Stimulated activated CD8-positive, alpha-beta memory T cell treated with anti-CD3 and anti-CD28 coated beads, Interleukin-15, amount 100 ng/mL, for 48 hours (primary cell): Measurements from ENCODE around the gene PDLIM5.
"Not testable (repeated sequence)": the region's sequence is repeated elsewhere in the genome, so short reads cannot be mapped to it uniquely, and the experiment has no call there.

Experiments used
- DNase-seq, 2 donors: peaks; one replicate each; pipeline ENCODE4 v3.0.0-alpha.2; 2020; ENCODE audit warnings: low read depth in 2 of 2

PDLIM5 gene

GRCh38 chr4:94461506-94461905 is 9.8 kb downstream of the PDLIM5 start:
- no peak for DNase-seq

- DNase-seq, result no peak
Observed at GRCh38 chr4:94462572-94462971, 10.8 kb downstream of the PDLIM5 start.

DNA sequence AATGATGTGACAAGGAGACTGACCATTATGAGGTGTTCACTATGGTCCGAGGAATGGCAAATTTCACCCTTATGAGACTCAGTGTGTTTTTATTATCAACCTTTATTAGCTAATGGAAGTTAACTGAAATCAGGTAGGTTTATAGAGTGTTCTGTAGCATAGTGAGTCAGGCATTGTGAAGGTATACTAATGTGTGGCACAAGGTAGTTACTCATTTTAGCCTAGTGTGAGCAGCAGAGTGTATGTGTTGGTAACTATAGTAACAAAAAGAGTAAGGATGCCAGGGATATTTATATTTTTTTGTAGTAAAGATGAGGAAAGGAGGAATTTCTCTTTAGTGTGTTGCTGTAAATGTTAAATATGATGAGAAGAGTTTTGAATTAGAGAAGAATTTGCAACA is 12.0 kb downstream of the PDLIM5 start:
- DNase-seq, result no peak

- no peak for DNase-seq
Observed at GRCh38 chr4:94466371-94466770, 14.6 kb downstream of the PDLIM5 start.

DNA sequence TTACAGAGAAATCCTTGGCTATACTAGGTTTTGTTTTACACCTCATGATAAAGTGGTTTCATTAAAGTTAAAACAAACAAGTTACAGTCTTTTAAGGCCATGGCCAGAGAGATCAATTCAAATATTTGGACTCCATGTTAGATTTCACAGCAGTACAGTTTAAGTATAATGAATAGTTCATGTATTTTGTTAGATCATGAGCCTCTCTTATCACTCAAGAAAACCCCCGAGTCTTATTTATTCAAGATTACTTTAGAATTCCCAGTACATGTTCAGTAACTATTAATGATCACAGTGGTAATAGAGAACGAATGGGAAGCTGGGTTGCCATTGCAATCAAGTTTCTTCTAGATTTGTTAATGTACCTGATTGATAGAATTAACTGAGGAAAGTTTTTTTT is 15.2 kb downstream of the PDLIM5 start:
- no peak for DNase-seq

GRCh38 chr4:94468093-94468769 is 16.5 kb downstream of the PDLIM5 start:
- DNase-seq, result no peak

DNA sequence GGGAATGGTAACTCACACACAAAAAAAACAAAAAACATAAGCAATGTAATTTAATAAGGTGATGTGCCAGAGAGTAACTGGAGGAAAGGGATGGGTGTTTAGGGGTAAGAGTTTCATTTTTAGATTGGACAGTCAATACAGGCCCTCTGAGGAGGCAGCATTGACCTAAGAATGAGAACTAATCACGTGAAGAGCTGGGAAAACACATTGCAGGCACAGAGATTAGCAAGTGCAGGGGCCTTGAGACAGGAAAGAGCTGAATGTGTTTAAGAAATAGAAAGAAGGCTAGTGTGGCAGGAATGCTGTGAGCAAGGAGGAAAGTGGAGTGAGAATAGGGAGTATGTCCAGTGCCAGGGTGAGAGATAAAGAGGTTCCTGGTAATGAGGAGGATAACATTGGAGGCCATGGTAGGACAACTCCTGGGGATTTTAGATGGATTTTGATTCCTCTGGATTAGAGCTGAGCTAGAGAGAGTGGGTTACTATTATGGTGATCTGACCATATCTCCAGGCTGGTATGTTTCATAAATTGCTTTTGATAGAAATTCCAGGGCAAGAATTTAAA is 17.6 kb downstream of the PDLIM5 start:
- DNase-seq, result no peak

- no peak for DNase-seq
Observed at GRCh38 chr4:94470132-94470531, 18.4 kb downstream of the PDLIM5 start.

GRCh38 chr4:94470782-94471181 is 19.0 kb downstream of the PDLIM5 start:
- DNase-seq, result not testable (repeated sequence)

- DNase-seq, result no peak
Observed at GRCh38 chr4:94472056-94472826, 20.5 kb downstream of the PDLIM5 start.

- no peak for DNase-seq
Observed at GRCh38 chr4:94475050-94475449, 23.3 kb downstream of the PDLIM5 start.

GRCh38 chr4:94475794-94476193 is 24.1 kb downstream of the PDLIM5 start:
- no peak for DNase-seq

DNA sequence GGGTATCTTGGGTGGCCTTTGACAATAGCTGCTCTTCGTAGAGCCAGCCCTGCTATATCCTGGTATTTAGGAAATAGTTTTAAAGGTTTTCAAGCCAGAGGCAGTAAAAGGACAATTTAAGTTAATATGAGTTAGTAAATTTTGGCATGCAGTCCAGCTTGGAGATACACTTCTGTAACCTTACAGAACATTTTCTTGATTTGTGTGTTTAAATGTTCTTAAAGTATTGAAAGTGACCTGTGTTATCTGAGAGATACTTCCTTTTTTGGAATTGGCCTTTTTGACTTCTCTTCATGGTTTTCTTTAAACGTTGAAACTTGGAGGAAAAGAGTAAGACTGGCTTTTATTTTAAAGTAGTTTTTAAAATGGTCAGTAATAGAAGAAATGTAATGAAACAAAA is 25.5 kb downstream of the PDLIM5 start:
- no peak for DNase-seq

DNA sequence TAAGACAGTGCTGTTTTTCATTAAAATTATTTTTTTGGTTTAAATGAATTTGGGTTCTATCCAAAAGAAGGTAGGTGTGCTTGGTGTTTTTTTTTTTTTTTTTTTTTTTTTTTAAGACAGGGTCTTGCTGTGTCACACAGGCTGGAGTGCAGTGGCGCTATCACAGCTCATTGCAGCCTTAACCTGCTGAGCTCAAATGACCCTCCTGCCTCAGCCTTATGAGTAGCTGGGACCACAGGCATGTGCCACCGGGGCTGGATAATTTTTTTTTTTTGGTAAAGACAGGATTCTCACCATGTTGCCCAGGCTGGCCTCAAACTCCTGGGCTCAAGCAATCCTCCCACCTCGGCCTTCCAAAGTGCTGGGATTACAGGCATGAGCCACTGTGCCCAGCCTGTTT is 27.1 kb downstream of the PDLIM5 start:
- not testable (repeated sequence) for DNase-seq

GRCh38 chr4:94479358-94480141 is 27.8 kb downstream of the PDLIM5 start:
- DNase-seq, result no peak

GRCh38 chr4:94480362-94480951 is 28.7 kb downstream of the PDLIM5 start:
- DNase-seq, result no peak

- no peak for DNase-seq
Observed at GRCh38 chr4:94483895-94484294, 32.2 kb downstream of the PDLIM5 start.

DNA sequence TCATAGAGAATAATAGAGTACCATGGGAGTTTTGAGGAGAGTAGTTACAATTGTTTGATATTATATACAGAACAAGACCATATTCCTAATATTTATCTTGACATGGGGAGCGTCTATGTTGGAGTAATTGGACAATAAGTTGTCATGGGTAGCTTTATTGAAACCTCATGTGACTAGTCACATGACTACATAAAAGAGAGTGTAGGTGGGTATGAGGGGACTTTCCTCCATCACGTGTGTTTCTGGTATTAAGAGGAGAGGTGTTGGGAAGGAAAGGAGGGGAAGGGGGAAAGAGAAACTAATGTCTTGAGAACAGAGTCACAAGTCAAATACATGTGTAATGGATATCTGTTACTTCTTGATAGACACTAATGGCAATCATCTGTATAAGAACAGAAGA is 33.1 kb downstream of the PDLIM5 start:
- no peak for DNase-seq

DNA sequence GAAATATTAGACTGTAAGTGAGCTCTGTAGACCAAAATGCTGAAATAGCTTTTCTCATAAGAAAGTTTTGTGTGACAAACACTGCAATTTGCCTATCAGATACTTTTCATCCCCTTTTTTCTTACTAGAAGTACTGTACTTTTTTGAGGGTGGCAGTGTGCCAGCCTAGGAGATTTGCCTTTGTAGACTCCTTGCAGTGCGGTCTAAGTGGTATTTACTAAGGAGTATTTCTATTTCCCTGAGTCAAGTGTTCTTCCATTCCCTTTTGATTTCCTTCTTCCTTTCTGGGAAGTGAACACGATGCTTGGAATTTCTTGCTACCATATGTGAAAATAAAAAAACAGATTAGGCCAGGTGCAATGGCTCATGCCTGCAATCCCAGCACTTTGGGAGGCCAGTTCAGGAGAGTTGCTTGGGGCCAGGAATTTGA is 34.6 kb downstream of the PDLIM5 start:
- DNase-seq, result no peak

DNA sequence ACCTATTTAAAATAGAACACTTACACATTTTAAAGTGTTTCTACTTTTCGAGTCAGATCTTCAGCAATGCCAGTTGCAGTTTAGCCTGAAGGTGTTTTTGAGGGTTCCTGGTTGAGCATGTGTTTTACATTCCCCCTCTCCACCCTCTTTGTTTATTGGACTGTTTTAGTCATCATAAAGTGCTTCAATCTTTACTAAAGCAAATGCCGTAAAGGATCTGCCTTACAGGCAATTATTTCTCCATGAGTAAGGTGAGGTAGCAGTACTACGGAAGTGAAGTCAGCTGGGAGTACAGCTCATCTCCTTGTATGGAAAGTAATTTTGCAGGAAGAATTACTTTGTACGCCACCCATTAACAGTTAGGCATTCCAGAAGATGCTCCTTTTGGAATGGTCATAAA is 36.9 kb downstream of the PDLIM5 start:
- DNase-seq, result no peak

DNA sequence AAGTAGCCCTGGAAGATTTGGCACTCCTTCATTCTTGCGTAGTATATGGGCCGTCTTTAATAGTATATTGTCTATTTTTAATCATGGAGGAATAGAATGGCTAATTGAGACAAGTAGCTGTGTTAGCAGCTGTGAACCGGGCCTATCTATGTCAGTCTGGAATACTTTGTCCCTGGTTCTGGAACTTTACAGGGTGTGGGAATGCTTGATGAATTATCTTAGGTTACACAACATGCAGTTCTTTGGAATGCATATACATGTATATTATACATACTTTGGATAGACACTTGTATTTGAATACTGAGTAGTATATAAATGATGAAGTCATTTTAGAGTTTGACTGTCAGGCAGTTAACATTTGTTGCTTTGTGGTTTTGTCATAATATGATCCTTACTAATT is 37.4 kb downstream of the PDLIM5 start:
- DNase-seq, result no peak

- no peak for DNase-seq
Observed at GRCh38 chr4:94490437-94490836, 38.7 kb downstream of the PDLIM5 start.
